ENCODE results near the gene DDC. TPM values are rescaled to one million over a fixed set of nuclear protein-coding genes. Genes with fewer than 3 reads are reported as not detected.

DDC gene
- total and polyA plus RNA-seq, 4 donors = 0.23 to 3.1 (median 1.6) TPM

- DNase-seq = no peak
These were observed 83.3 kb downstream of the DDC start for GRCh38 chr7:50481867-50482266.

GRCh38 chr7:50480797-50481196 is 84.4 kb downstream of the DDC start:
- Histone ChIP-seq H3K9me3 (ENCODE audit: control insufficient read depth in 4 of 4, insufficient read depth in 3 of 4, low read length in 3 of 4) (no peaks in the 10 kb centered on the region), H3K27ac (ENCODE audit: low read depth in 1 of 2, low read length in 1 of 2) (no peak overlapping the region), H3K4me1 (ENCODE audit: control insufficient read depth in 5 of 5, insufficient read depth in 5 of 5, low read length in 5 of 5) (no peaks in the 10 kb centered on the region), H3K4me3 (no peak overlapping the region), H3K27me3 (ENCODE audit: control insufficient read depth in 3 of 3, insufficient read depth in 3 of 3, low read length in 2 of 3) (no peaks in the 10 kb centered on the region), H3K9ac (ENCODE audit: insufficient read depth in 1 of 2, low read length in 2 of 2) (no peak overlapping the region), H3K36me3 (ENCODE audit: control insufficient read depth in 4 of 4, insufficient read depth in 4 of 4, low read length in 4 of 4) (no peaks in the 10 kb centered on the region)
- WGBS, 2 donors = 45 to 78% methylated on average over 4 of the region's 4 CpGs
- no peak for ATAC-seq (ENCODE audit: insufficient read depth, low FRiP score)
- DNase-seq = no peak
- TF ChIP-seq CTCF (IDR thresholded peaks at IDR 0.05; ENCODE audit: control extremely low read depth, extremely low read depth) = no peak

More at GRCh38 chr7:50481867-50482266, 83.3 kb downstream of the DDC start:
- H3K36me3 ChIP-seq (ENCODE audit: control insufficient read depth in 4 of 4, insufficient read depth in 4 of 4, low read length in 4 of 4) = no peaks in the 10 kb centered on the region
- no peak for ATAC-seq (ENCODE audit: insufficient read depth, low FRiP score)
- no peaks in the 10 kb centered on the region for H3K27me3 ChIP-seq (ENCODE audit: control insufficient read depth in 3 of 3, insufficient read depth in 3 of 3, low read length in 2 of 3)
- no peak overlapping the region for H3K27ac ChIP-seq (ENCODE audit: low read depth in 1 of 2, low read length in 1 of 2)
- no peak for TF ChIP-seq CTCF (IDR thresholded peaks at IDR 0.05; ENCODE audit: control extremely low read depth, extremely low read depth)
- no peak overlapping the region for H3K9ac ChIP-seq (ENCODE audit: insufficient read depth in 1 of 2, low read length in 2 of 2)
- no peak overlapping the region for H3K4me3 ChIP-seq
- no peaks in the 10 kb centered on the region for H3K9me3 ChIP-seq (ENCODE audit: control insufficient read depth in 4 of 4, insufficient read depth in 3 of 4, low read length in 3 of 4)
- 86 to 88% methylated on average over 8 of the region's 8 CpGs for WGBS, 2 donors
- H3K4me1 ChIP-seq (ENCODE audit: control insufficient read depth in 5 of 5, insufficient read depth in 5 of 5, low read length in 5 of 5) = no peaks in the 10 kb centered on the region

- Histone ChIP-seq H3K27ac (ENCODE audit: low read depth in 1 of 2, low read length in 1 of 2) (no peak overlapping the region), H3K4me1 (ENCODE audit: control insufficient read depth in 5 of 5, insufficient read depth in 5 of 5, low read length in 5 of 5) (peaks cover 0 to 1% (median 0%) of the 10 kb centered on the region in 5 donors), H3K36me3 (ENCODE audit: control insufficient read depth in 4 of 4, insufficient read depth in 4 of 4, low read length in 4 of 4) (no peaks in the 10 kb centered on the region), H3K4me3 (no peak overlapping the region), H3K9me3 (ENCODE audit: control insufficient read depth in 4 of 4, insufficient read depth in 3 of 4, low read length in 3 of 4) (no peaks in the 10 kb centered on the region), H3K27me3 (ENCODE audit: control insufficient read depth in 3 of 3, insufficient read depth in 3 of 3, low read length in 2 of 3) (no peaks in the 10 kb centered on the region), H3K9ac (ENCODE audit: insufficient read depth in 1 of 2, low read length in 2 of 2) (no peak overlapping the region)
- DNase-seq (peak in 1 of 3 donors; percentile 30), ATAC-seq (ENCODE audit: insufficient read depth, low FRiP score) (peak; percentile 31)
- no peak for TF ChIP-seq CTCF (IDR thresholded peaks at IDR 0.05; ENCODE audit: control extremely low read depth, extremely low read depth)
- 66 to 82% methylated on average over 7 of the region's 7 CpGs for WGBS, 2 donors
These were observed 85.3 kb downstream of the DDC start for GRCh38 chr7:50479743-50480517.
